GM19467 (cell line): Measurements from ENCODE around the gene BSDC1.

Experiments used
- ATAC-seq: cut with Tn5 transposase; IDR thresholded peaks from one replicate; pipeline ENCODE4 v1.9.1; 2021; ENCODE audit warnings: mild to moderate bottlenecking, moderate library complexity; ENCODE audit not compliant: unreplicated experiment

The BSDC1 gene

DNA sequence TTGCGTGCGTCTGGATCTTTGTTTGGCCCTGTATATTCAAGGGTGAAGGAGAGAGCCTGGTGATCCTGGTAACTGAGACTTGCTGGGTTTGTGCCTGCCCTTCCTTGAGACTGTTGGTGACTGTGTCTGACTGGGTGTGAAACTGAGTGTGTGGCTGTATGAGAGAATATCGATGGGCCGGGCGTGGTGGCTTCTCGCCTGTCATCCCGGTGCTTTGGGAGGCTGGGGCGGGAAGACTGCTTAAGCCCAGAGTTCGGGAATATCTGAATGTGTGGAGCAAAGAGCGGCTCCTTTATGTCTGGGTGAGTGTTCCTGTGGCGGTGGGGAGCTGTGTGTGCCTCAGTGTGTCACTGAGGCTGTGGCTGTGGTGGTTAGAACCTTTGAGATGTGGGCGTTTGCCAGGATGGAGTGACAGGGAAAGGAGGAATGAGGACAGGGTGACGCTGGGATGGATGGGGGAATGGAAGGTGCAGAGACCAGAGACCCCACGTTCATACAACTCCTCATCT lies 55.5 kb downstream of the BSDC1 start:
- no peak for ATAC-seq

DNA sequence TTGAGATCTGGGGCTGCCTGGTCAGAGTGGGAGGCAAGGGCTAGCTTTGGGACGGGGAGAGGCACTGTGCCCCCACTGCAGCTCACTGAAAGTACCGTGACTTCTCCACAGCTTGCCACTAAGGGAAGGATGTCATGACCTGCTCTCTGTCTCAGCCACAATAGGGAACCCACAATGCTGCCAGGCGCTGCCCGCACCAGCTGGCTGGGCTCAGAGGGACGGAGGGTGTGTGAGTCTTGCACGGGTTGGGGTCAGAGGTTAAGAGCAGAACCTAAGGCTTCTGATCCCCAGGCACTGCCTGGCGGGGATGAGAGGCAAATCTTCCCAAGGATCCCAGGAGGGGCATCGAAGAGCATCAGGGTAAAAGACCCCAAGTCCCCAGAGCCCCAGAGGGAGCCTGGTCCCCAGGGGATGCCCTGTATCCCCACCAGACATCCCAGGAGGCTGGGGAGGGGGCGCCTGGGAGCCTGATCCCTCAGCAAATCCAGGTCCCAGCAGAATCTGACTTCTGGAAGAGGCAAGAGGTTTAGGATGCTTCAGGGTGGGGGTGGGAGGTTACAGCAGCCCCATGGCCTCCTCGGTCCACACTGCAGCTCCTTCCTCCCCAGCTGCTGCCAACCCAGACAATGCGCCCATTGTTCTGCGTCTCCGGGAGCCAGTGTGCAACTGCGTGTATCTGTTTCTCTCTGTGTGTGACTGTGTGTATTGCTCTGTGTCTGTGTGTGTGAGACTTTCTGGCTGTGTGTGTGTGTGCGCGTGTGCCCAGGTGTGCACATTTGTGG lies 56.2 kb downstream of the BSDC1 start:
- ATAC-seq: no peak

DNA sequence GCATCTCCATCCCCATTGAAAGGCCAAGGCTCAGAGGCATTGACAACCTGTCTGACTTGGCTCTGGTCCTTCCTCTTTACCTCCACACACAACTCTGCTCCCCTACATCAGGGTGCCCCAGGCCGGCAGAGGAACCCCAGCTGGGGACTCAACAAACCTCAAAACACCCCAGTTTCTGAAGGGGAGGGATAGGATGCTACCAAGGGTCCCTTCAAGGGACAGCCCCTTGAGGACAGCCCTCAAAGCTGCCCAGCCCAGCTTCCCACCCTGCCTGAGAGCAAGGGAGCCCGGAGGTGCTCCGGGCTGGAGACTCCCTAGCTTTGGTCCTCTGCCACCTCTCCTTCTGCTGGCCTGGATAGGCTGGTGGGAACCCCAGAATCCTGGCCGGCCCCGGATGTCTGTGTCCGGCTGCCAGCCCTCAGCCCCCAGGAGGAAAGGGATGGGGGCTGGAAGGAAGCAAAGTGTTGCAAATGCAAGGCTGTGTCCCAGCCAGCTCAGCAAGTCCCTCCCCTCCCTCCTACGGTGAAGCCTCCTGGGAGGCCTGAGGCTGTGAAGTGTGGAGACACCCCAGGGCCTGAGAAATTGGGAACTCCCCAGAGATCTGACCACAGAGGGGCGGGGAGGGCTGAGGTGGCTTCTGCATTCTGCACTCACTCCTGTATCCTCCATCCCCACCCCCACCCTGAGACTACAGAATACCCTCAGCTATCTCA lies 57.1 kb downstream of the BSDC1 start:
- peak; percentile 26 for ATAC-seq

DNA sequence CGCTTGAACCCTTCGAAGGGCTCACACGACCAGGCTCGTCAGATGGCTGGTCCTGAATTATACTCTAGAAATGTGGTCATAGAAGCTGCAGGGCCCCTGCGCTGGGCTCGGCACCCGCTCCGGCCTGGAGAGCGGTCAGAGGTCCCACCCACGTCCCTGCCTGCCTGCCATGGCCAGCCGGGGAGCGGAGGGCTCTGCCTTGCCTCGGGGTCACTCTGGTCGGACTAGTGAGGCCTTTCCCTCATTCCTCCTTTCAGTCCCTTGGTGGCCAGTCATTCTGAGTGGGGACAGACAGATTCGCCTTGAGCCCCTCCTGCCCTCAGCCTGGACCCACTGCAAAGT lies 57.7 kb downstream of the BSDC1 start:
- ATAC-seq: no peak

DNA sequence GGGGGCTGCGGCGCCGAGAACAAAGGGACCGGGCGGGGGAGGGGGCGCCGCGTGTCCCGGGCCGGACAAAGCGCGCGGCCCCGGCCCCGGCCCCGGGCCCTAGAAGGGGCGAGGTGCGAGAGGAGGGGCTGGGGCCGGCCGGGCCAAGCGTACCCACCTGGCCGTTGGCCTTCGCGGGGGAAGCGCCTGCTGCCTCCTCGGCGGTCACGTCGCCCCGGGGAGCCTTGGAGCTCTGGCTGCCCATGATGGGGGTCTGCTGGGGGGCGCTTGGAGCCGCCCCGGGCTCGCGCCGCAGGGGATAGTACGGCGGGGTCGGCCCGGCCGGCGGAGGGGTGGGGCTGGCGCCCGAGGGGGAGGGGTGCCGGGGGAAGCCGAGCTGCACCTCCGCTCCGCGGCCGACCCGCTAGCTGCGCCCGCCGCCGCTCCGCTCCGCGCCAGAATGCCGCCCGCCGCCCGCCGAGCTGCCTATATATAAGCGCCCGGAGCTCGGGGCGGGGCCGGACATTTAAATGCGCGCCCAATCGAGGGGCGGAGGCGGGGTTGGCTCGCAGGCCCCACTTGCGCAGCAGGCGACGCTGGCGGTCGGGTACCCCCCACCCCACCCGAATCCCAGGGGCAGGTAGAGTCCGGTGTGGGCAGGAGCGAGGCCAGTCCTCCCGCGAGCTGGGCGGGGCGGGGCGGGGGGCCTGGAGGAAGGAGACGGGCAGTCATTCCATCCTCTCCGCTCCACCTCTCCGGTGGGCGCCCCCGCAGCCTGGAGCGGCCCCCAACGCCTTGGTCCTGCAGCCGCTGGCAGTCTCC lies 58.3 kb downstream of the BSDC1 start, which contains the start of gene MARCKSL1:
TSS of gene MARCKSL1 (minus strand) at position 444 of the 801 bp plus-strand sequence. CDS start at position 244, 200 bp downstream.
- ATAC-seq: peak; percentile 45

DNA sequence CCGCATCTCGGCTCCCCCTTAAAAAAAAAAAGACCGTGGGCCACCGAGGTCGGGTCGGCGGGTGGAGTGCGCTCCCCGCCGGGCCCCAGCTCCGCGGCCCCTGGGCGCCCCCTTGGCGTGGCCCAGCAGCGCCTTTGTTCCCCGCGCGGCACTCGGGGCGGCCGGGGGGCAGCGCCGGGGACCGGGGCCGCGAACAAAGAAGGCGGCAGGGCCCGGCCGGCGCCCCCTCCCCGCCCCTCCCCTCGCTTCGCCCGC lies 58.8 kb downstream of the BSDC1 start:
- ATAC-seq: no peak

DNA sequence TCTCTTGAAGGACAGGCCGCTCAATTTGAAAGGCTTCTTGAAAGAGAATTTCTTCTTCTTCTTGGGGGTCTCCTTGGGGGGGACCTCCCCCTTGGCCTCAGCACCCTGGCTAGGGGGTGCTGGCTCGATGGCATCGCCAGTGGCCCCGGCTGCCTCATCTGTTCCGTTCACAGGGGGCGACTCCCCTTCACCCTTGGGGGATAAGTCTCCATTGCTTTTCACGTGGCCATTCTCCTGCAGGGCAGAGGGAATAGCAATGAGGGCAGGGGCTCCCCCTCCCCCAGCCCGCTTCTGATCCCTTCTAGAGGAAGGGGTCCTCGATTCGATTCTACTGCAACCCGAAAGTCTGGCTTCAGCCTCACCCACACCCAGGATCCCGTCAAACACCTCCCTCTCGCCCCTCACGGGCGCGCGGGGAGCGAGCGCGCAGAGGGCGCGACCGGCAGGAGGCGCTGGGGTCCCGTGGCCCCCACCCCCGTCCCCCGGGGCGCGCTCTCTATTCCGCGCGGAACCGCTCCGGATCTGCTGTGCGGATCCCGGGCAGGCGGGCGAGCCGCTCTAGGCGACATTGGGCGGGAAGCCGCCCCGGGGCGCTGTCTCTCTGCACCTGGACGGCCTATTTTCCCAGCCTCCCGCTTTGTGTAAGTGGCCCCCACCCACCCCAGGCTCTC lies 59.2 kb downstream of the BSDC1 start:
- no peak for ATAC-seq

DNA sequence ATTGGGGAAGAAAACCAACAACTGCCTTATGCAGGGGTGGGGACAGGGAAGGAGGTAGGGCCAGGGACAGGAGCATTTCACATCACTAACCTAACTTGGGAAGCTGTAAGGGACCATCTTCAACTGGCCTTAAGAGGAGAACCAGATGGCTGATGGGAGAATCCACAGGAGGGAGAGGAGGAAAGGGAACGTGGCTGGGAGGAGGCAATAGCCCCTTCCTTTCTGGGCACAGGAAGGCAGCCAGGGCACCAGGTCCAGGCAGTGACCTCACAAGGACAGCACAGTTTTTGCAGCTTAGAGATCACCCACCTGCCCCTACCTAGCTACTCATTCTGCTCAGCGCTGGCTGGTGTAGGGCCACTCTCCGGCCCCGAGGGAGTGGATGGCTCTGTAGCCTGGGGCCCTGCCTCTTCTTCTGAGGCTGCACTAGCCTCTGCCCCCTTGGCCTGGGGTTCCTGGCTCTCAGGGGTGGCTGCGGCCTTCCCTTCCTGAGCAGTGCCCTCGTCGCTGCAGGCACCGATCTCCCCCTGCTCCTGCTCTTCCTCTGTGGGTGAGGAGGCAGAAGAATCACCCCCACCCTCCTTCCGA lies 59.9 kb downstream of the BSDC1 start:
- ATAC-seq: no peak

DNA sequence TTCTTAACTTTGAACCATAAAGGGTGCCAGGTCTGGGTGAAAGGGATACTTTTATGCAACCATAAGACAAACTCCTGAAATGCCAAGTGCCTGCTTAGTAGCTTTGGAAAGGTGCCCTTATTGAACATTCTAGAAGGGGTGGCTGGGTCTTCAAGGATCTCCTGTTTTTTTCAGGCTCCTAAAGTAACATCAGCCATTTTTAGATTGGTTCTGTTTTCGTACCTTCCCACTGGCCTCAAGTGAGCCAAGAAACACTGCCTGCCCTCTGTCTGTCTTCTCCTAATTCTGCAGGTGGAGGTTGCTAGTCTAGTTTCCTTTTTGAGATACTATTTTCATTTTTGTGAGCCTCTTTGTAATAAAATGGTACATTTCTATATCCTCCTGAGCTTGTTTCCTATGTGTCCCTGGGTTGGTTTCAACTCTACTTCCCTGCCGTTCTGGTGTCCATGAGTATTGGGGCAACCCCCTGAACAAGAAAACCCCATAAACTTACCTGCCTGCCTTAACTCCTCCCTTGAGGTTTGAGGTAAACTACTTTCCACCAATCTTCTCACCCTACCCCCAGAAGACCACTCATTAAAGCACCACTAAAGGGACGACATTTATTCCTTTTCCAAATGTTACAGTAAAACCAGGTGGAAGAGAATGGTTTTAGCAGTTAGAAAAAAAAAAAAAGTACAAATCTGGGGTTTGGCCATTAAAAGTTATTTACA lies 60.8 kb downstream of the BSDC1 start:
- ATAC-seq: no peak

DNA sequence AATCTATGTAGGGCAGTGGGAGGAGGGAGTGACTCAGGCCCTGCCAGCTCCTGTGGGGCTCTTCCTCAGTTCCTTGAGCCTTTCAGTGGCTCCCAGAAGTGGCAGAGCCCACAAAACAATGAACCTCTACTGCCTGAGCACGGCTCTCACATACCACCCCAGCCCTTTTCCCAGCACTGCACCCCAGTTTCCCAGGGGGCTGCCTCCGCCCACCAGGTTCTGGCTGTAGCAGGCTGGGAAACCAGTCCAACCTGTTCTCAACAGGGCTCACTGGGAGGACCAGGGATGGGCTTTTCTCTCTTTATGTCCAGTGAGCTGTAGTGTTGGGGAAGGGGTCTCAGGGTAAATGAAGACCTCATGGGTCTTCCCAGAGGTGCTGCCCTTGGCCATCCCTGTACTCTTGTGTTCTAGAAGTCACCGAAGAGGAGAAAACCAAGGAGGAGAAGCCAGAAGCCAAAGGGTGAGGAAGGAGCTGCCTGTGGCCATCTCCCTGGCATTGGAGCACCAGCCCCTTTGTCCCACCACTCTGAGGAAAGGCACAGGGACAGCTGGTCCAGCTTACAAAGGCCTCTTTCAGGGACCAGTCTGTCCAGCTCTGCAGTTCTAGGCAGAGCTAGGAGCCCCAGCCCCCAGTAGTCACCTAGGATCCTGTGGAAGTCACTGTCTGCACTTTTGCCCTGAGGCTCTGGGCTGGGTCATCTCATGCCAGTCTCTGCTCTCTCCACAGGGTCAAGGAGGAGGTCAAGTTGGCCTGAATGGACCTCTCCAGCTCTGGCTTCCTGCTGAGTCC lies 61.8 kb downstream of the BSDC1 start:
- ATAC-seq: no peak

DNA sequence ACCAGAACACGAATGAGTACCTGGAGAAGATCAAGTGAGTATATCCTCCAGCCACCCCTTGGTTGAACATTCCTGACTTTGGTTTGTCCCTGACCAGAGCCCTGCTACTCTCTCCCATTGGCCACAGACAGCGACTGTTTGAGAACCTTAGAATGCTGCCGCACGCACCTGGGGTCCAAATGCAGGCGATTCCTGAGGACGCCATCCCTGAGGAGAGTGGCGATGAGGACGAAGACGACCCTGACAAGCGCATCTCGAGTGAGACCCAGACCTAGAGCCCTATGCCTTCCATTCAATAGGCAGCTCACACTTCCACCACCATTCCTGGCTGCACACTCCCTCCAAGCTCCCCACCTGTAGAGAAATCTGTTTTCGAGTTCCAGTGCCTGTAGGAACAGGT lies 62.7 kb downstream of the BSDC1 start:
- no peak for ATAC-seq

DNA sequence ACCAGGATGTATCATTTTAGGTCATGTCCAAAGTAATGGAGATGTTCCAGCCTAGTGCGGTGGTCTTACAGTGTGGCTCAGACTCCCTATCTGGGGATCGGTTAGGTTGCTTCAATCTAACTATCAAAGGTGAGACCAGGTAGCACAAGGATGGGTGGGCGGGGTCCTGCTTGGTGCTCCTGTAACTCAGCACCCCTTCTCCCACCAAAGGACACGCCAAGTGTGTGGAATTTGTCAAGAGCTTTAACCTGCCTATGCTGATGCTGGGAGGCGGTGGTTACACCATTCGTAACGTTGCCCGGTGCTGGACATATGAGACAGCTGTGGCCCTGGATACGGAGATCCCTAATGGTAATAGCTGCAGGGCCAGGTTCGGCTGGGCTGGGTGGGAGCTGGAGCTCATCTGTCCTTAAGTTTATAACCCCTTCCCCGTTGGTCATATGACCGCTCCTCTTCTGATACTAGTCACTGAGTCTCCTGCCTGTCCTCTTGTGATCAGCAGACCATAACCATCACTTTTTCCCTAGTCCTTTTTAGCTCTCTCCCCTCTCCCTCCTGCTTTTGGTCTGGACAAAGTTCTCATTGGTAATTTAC lies 63.6 kb downstream of the BSDC1 start:
- no peak for ATAC-seq

DNA sequence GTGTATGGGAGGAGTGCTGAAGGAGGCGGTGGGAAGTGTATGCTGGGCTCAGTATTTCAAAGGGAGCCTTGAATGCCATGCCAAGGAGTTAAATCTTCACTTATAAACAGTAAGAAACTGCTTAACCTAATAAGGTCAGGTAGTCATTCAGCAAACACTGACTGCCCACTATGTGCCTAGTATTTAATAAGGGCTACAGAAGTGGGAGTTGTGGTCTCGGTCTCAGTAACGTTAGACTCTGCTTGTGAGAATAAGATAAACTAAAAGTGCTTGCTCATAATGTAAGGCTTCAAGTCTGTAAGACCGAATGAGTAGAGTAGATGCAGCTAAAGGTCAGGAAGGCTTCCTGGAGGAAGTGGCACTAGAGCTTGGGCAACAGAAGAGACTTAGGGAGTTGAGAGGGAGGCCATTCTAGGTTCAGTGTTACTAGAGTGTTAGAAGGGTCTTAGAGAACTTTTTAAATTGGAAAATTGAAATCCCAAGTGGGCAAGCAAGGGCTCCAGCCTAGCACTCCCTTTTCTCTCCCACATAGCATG lies 64.2 kb downstream of the BSDC1 start:
- ATAC-seq: no peak

DNA sequence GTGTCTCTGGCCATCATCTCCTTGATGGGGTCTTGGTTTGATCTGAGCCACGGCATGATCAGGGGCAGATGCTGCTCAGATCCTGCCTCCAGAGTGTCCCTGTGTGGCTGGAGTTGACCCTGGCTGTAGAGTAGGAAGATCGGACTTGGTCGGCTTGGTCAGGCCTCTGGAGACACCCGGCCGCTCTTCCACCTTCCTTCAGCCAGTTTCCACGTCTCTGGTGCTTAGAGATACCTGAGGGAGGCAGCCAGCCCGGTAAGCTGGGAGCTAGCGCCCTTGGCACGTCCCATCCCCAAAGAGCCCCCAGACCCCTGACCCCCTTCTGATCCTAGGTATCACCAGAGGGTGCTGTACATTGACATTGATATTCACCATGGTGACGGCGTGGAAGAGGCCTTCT lies 67.0 kb downstream of the BSDC1 start:
- ATAC-seq: no peak

DNA sequence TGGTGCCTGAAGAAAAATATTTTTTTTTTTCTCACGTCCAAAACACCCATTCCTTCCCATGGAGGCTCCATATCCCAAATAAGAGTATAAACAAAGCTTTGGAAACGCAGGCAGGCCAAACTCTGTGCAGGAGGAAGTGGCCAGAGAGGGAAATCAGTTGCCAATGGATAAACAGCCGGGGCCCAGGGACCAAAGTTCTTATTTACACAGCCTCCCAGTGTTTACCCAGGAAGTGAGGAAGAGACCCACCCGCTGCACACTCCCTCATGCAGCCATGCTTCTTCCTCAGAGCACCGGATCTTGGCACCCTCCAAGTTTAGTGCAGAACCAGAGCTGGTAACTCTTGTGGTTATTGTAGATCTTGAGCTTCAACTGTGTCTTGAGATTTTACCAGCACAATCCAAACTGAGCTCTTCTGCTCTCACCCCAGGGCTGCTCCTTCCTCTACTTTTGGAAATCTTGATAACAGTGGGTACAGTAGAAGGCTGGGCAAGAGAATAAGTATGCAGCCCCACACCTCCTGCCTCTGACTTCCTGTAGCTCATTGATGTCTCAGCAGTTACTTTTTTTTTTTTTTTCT lies 72.4 kb downstream of the BSDC1 start:
- ATAC-seq: no peak

DNA sequence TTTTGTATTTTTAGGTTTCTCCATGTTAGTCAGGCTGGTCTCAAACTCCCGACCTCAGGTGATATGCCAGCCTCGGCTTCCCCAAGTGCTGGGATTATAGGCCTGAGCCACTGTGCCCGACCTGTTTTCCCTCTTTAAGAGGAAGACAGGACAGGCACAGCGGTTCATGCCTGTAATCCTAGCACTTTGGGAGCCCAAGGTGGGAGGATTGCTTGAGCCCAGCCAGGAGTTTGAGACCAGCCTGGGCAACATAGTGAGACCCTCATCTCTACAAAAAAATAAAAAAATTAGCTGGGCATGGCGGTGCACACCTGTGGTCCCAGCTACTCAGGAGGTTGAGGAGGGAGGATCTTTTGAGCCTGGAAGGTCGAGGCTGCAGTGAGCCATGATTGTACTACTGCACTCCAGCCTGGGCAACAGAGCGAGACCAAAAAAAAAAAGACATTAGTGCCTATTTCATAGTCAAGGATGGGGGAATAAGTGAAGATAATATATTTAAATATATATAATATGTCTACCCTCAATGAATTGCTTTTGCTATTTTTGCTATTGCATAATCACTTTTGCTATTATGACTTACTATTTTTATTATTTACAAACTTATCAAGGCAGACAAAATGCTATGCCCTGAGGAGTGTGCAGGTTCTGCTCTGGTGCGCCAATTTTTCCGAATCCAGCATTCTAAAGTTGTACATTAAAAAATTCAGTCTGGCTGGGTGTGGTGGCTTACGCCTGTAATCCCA lies 75.9 kb downstream of the BSDC1 start:
- no peak for ATAC-seq

DNA sequence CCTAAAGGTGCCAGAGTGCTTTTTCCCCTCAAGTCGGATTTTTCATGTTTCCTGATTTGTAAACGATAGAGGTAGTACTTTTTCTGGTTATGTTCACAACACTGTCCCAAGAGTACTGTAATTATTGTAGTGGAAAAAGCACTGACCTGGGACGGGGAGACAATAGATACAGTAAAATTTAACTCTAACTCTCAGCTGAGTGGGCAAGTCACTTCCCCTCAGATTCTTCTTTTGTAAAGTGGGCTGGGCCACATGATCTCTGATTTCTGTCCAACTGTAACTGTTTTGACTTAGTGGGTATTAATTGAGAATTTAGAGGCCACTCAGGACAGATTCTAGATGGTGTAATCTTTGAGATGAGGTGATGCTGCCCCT lies 77.4 kb downstream of the BSDC1 start:
- no peak for ATAC-seq
